ENCODE data around the gene RNF148. TPM values are rescaled to one million over a fixed set of nuclear protein-coding genes. Genes with fewer than 3 reads are reported as not detected.

RNF148 gene
- total and polyA plus RNA-seq, 2 of the 8 experiments (the other 6 are each of a cell fraction or from before 2014, with no cell fraction given): 0.27 to 0.45 TPM

GRCh38 chr7:122653685-122654084, 49.0 kb downstream of the RNF148 start:
- no peaks in the 10 kb centered on the region for H3K36me3 ChIP-seq (ENCODE audit: control insufficient read depth in 2 of 4, insufficient read depth in 4 of 4, low read length in 3 of 4)
- H4K91ac ChIP-seq (replicated peaks; ENCODE audit: insufficient read length, low read length): no peak overlapping the region
- no peak overlapping the region for H4K5ac ChIP-seq (ENCODE audit: insufficient read length, low read depth, low read length)
- WGBS, 2 experiments (ENCODE audit: extremely low coverage in 1 of 2, insufficient coverage in 1 of 2, insufficient read length in 1 of 2, insufficient replicate concordance in 2 of 2, low coverage in 1 of 2, low lambda C conversion rate in 2 of 2, missing lambda C conversion rate in 1 of 2): 91% methylated on average over 5 of the region's 5 CpGs; no CpG with 5 or more reads in 1 of the 2 experiments
- no peak for FAIRE-seq
- no peak overlapping the region for H2AFZ ChIP-seq (ENCODE audit: low read length)
- H3K27ac ChIP-seq (ENCODE audit: low read depth, low read length): no peak overlapping the region
- no peak overlapping the region for H2BK15ac ChIP-seq (ENCODE audit: low read length)
- no peaks in the 10 kb centered on the region for H3K79me2 ChIP-seq (ENCODE audit: control insufficient read depth in 1 of 2, insufficient read depth in 2 of 2, low read length in 2 of 2)
- H3K79me1 ChIP-seq (ENCODE audit: low read depth, low read length): no peaks in the 10 kb centered on the region
- no peak overlapping the region for H2BK5ac ChIP-seq (ENCODE audit: low read depth, low read length)
- no peak overlapping the region for H3K4me2 ChIP-seq (ENCODE audit: insufficient read depth in 1 of 2, low read depth in 2 of 2, low read length in 2 of 2)
- H3K14ac ChIP-seq (ENCODE audit: insufficient read length): no peak overlapping the region
- H2AK5ac ChIP-seq (ENCODE audit: low read depth, low read length): no peak overlapping the region
- no peak overlapping the region for H3K56ac ChIP-seq (replicated peaks; ENCODE audit: insufficient read length, low read depth, low read length)
- H2BK12ac ChIP-seq (ENCODE audit: low read depth, low read length): no peak overlapping the region
- H3K18ac ChIP-seq (ENCODE audit: extremely low read depth, low read length): no peak overlapping the region
- no peak overlapping the region for H3K4me3 ChIP-seq (ENCODE audit: extremely low read depth in 1 of 4, insufficient read depth in 2 of 4, low read depth in 3 of 4, low read length in 4 of 4)
- no peak overlapping the region for H3K9ac ChIP-seq (replicated peaks in 1 of 4; ENCODE audit: extremely low read depth in 1 of 4, low read depth in 3 of 4, low read length in 3 of 4)
- H2BK20ac ChIP-seq (ENCODE audit: low read length): no peak overlapping the region
- H4K8ac ChIP-seq (ENCODE audit: extremely low read depth, insufficient read depth, low read length): no peak overlapping the region
- H2BK120ac ChIP-seq (replicated peaks; ENCODE audit: low read depth, low read length): no peak overlapping the region
- no peaks in the 10 kb centered on the region for H3K9me3 ChIP-seq (ENCODE audit: insufficient read depth in 2 of 2, low read depth in 1 of 2, low read length in 1 of 2)
- ChIA-PET CTCF (ENCODE audit: partially characterized antibody) (interaction anchor here (1.3 kb wide), 1 partner anchor 20 kb away, joined by 5 read pairs; no protein-coding TSS in a partner anchor), POLR2A (ENCODE audit: partially characterized antibody) (no interaction called here)
- DNase-seq (ENCODE audit: low read depth in 1 of 2, low spot score in 2 of 2): no peak
- H3K23ac ChIP-seq (ENCODE audit: insufficient read length): no peak overlapping the region
- H4K20me1 ChIP-seq (replicated peaks in 1 of 2; ENCODE audit: control insufficient read depth in 1 of 2, insufficient read depth in 2 of 2, low read length in 2 of 2): no peaks in the 10 kb centered on the region
- H3K27me3 ChIP-seq (replicated peaks in 1 of 4; ENCODE audit: control insufficient read depth in 3 of 4, extremely low read depth in 1 of 4, insufficient read depth in 3 of 4, low read length in 3 of 4): no peaks in the 10 kb centered on the region
- no peaks in the 10 kb centered on the region for H3K23me2 ChIP-seq (ENCODE audit: low read depth, low read length)
- no peak overlapping the region for H3K4ac ChIP-seq (replicated peaks; ENCODE audit: insufficient read length, low read depth, low read length)
- H3K4me1 ChIP-seq (replicated peaks in 1 of 4; ENCODE audit: control insufficient read depth in 3 of 4, insufficient read depth in 4 of 4, low read length in 3 of 4): peaks cover 0 to 5% (median 2%) of the 10 kb centered on the region in 4 experiments; a peak in 2 of 7 replicates
- TF ChIP-seq EGR1 (IDR thresholded peaks at IDR 0.05; ENCODE audit: borderline replicate concordance, low read depth, low read length) (no peak), EZH2 (IDR thresholded peaks at IDR 0.05; ENCODE audit: low read depth, low read length, severe bottlenecking) (no peak), ATF3 (IDR thresholded peaks at IDR 0.05; ENCODE audit: insufficient read depth, low read depth, low read length) (no peak), CBX5 (IDR thresholded peaks at IDR 0.05; ENCODE audit: low read depth, low read length) (no peak), YY1 (IDR thresholded peaks at IDR 0.05; ENCODE audit: low read depth, low read length) (no peak), BCL11A (IDR thresholded peaks at IDR 0.05; ENCODE audit: low read depth in 2 of 2, low read length in 2 of 2) (no peak), BACH1 (IDR thresholded peaks at IDR 0.05; ENCODE audit: low read length) (no peak), RNF2 (IDR thresholded peaks at IDR 0.05; ENCODE audit: borderline replicate concordance, low read depth, low read length, missing control alignments, poor library complexity, severe bottlenecking) (no peak), HDAC6 (IDR thresholded peaks at IDR 0.05; ENCODE audit: low read depth, low read length) (no peak), POLR2AphosphoS5 (IDR thresholded peaks at IDR 0.05; ENCODE audit: low read depth, low read length) (no peak), EP300 (IDR thresholded peaks at IDR 0.05; ENCODE audit: borderline replicate concordance in 1 of 2, low read depth in 2 of 2, low read length in 2 of 2) (no peak), SP2 (IDR thresholded peaks at IDR 0.05; ENCODE audit: low read length) (no peak), KDM1A (IDR thresholded peaks at IDR 0.05; ENCODE audit: borderline replicate concordance, low read length) (no peak), ASH2L (IDR thresholded peaks at IDR 0.05; ENCODE audit: low read length) (no peak)

All from H1 (cell line).